Stomach (tissue), 9 donors: Measurements from ENCODE around the gene ZMYND8. TPM values are rescaled to one million over a fixed set of nuclear protein-coding genes. Genes with fewer than 3 reads are reported as not detected.
"Not testable (repeated sequence)": the region's sequence is repeated elsewhere in the genome, so short reads cannot be mapped to it uniquely, and the experiment has no call there.

Experiments
- DNase-seq, 2 donors: peaks; one replicate each; pipeline versions ENCODE4 v3.0.0 to v3.0.0-alpha.2; 2013 to 2019
- H3K27ac ChIP-seq, 5 donors: fragments of 200-600 bp in 4 of 5; sonication (generic) in 4 of 5; one replicate each; pipeline ENCODE4 v1.5.1; 2013 to 2019; ENCODE audit warnings: mild to moderate bottlenecking in 1 of 5, moderate library complexity in 1 of 5
- H3K27me3 ChIP-seq, 3 donors: fragments of 200-600 bp; sonication (generic); one replicate each; pipeline ENCODE4 v1.5.1; 2017 to 2019; ENCODE audit warnings: mixed run types in 1 of 3
- H3K36me3 ChIP-seq, 4 donors: fragments of 200-600 bp; sonication (generic); 1 replicate in 3 of 4; 2 replicates in 1 of 4; pipeline ENCODE4 v1.5.1; 2016 to 2019
- H3K4me1 ChIP-seq, 4 donors: fragments of 200-600 bp; sonication (generic); one replicate each; pipeline ENCODE4 v1.5.1; 2016 to 2019
- H3K4me3 ChIP-seq, 4 donors: fragments of 200-600 bp; sonication (generic) in 3 of 4; one replicate each; pipeline ENCODE4 v1.5.1; 2016 to 2019; ENCODE audit warnings: mild to moderate bottlenecking in 1 of 4
- H3K9me3 ChIP-seq, 4 donors: fragments of 200-600 bp; sonication (generic); one replicate each; pipeline ENCODE4 v1.5.1; 2016 to 2019
- EP300 ChIP-seq: sonication (generic); formaldehyde crosslinking; IDR thresholded peaks from one replicate; pipeline ENCODE4 v1.6.1; 2017; ENCODE audit warnings: antibody characterized with exemption
- POLR2A ChIP-seq, 4 donors: fragments of 450-650 bp; IDR thresholded peaks; one replicate each; pipeline ENCODE4 v1.6.1; 2016; ENCODE audit warnings: antibody characterized with exemption in 4 of 4, control low read depth in 2 of 4, mild to moderate bottlenecking in 1 of 4, moderate library complexity in 1 of 4
- POLR2AphosphoS5 ChIP-seq, 3 donors: sonication (generic); formaldehyde crosslinking; IDR thresholded peaks; one replicate each; pipeline ENCODE4 v1.6.1; 2016; ENCODE audit warnings: antibody characterized with exemption in 3 of 3
- WGBS, 5 donors: extraction: QIAGEN DNeasy Blood & Tissue Kit in 3 of 5; methylation state at CpG; one replicate each; pipeline versions ENCODE4 v1.1.5 to v1.1.7; 2013 to 2018; 5-methylcytosine and 5-hydroxymethylcytosine counted together
- intact Hi-C: fragments of 100-400 bp; cut with DNase I; formaldehyde crosslinking; loops from one replicate; pipeline ENCODE4 v1.15.1; 2023; ENCODE audit warnings: low total_unique reads
- polyA plus RNA-seq, 3 donors: library from polyadenylated mRNA; stranded (reverse); fragments of 200-250 nt; gene quantifications; one replicate each; pipeline ENCODE4 v1.2.3, GENCODE V29; 2013
- total RNA-seq, 5 donors: library from RNA; depleted of rRNA; stranded (reverse); fragments of >200 nt; gene quantifications; one replicate each; pipeline versions ENCODE4 v1.1.0 to v1.2.3, GENCODE V29; 2014 to 2016
- TF ChIP-seq, protein P1 (sequence below), 7 experiments: fragments of 450-650 bp in 4 of 7; fragments of 200-600 bp in 3 of 7; sonication (generic) in 3 of 7; IDR thresholded peaks; one replicate each; pipeline ENCODE4 v1.5.1; 2016 to 2019; ENCODE audit warnings: antibody characterized with exemption in 7 of 7, control low read depth in 2 of 7, mild to moderate bottlenecking in 1 of 7
- donor health status: healthy with polysubstance abuse.
- donor health status: Bipolar disorder and iron deficiency.
- donor health status: healthy.

ZMYND8 gene
- total and polyA plus RNA-seq, 8 donors = 9.2 to 82.6 (median 39.4) TPM

- Histone ChIP-seq H3K27me3 (no peaks in the 10 kb centered on the region), H3K4me1 (peaks cover 37 to 54% (median 44%) of the 10 kb centered on the region in 4 donors), H3K9me3 (no peaks in the 10 kb centered on the region), H3K27ac (peak overlapping the region in 3 of 5 donors; percentile 9 to 39 (median 28)), H3K4me3 (no peak overlapping the region), H3K36me3 (peaks cover 44 to 89% (median 80%) of the 10 kb centered on the region in 4 donors)
- intact Hi-C loops = no loop called here
- WGBS, 5 donors = 69 to 86% (median 83%) methylated on average over 4 of the region's 4 CpGs
- TF ChIP-seq EP300 (no peak), POLR2A (IDR thresholded peaks at IDR 0.05) (no peak), POLR2AphosphoS5 (IDR thresholded peaks at IDR 0.05) (no peak)
- TF ChIP-seq, protein P1, sequence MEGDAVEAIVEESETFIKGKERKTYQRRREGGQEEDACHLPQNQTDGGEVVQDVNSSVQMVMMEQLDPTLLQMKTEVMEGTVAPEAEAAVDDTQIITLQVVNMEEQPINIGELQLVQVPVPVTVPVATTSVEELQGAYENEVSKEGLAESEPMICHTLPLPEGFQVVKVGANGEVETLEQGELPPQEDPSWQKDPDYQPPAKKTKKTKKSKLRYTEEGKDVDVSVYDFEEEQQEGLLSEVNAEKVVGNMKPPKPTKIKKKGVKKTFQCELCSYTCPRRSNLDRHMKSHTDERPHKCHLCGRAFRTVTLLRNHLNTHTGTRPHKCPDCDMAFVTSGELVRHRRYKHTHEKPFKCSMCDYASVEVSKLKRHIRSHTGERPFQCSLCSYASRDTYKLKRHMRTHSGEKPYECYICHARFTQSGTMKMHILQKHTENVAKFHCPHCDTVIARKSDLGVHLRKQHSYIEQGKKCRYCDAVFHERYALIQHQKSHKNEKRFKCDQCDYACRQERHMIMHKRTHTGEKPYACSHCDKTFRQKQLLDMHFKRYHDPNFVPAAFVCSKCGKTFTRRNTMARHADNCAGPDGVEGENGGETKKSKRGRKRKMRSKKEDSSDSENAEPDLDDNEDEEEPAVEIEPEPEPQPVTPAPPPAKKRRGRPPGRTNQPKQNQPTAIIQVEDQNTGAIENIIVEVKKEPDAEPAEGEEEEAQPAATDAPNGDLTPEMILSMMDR (IDR thresholded peaks at IDR 0.05) = no peak
- DNase-seq = no peak
Measured at GRCh38 chr20:47249913-47250312, 106.6 kb downstream of the ZMYND8 start.

DNA sequence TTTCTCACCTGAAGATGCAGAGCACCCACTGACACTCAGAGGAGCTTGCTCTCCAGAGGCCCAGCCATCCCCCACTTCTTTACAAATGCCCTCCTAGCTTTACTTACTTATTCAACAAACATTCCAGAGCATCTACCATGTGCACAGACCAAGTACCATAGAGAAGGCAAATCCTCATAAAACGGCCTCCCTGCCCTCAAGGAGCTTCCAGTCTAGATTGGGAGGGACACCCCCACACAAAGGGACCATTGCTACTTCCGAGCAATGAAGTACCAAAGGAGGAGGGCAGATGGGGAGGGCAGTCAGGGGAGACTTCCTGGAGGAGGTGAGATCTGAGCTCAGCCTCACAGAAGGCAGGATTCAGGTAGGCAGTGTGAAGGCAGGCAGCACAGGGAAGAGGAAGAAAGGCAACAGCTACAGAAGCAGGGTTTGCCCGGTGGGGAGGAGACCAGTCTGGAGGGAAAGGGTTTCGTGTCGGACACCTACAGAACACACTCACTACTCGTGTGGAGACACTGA is 108.0 kb downstream of the ZMYND8 start:
- Histone ChIP-seq H3K27ac (no peak overlapping the region), H3K36me3 (peaks cover 50 to 90% (median 86%) of the 10 kb centered on the region in 4 donors), H3K4me1 (peaks cover 23 to 45% (median 32%) of the 10 kb centered on the region in 4 donors), H3K27me3 (no peaks in the 10 kb centered on the region), H3K4me3 (no peak overlapping the region), H3K9me3 (no peaks in the 10 kb centered on the region)
- no peak for DNase-seq
- 93 to 98% (median 96%) methylated on average over 6 of the region's 6 CpGs for whole genome bisulfite sequencing, 5 donors
- TF ChIP-seq EP300 (no peak), POLR2AphosphoS5 (IDR thresholded peaks at IDR 0.05) (no peak), POLR2A (IDR thresholded peaks at IDR 0.05) (no peak)
- TF ChIP-seq, protein P1 (IDR thresholded peaks at IDR 0.05) = no peak
- intact Hi-C loops = no loop called here

- no peak overlapping the region for H3K27ac ChIP-seq
- peaks cover 52 to 92% (median 88%) of the 10 kb centered on the region in 4 donors for H3K36me3 ChIP-seq
- no peak for DNase-seq
- no peak overlapping the region for H3K4me3 ChIP-seq
- TF ChIP-seq POLR2A (IDR thresholded peaks at IDR 0.05) (no peak), POLR2AphosphoS5 (IDR thresholded peaks at IDR 0.05) (no peak), EP300 (no peak)
- TF ChIP-seq, protein P1 (IDR thresholded peaks at IDR 0.05) = no peak
- 91 to 100% (median 98%) methylated on average over 1 of the region's 1 CpG for WGBS, 5 donors
- H3K9me3 ChIP-seq = no peaks in the 10 kb centered on the region
- H3K4me1 ChIP-seq = peaks cover 23 to 43% (median 29%) of the 10 kb centered on the region in 4 donors
- H3K27me3 ChIP-seq = no peaks in the 10 kb centered on the region
- intact Hi-C loops = no loop called here
Measured at GRCh38 chr20:47247972-47248371, 108.5 kb downstream of the ZMYND8 start.

GRCh38 chr20:47246061-47246777 is 110.3 kb downstream of the ZMYND8 start:
- peaks cover 52 to 92% (median 89%) of the 10 kb centered on the region in 4 donors for H3K36me3 ChIP-seq

DNA sequence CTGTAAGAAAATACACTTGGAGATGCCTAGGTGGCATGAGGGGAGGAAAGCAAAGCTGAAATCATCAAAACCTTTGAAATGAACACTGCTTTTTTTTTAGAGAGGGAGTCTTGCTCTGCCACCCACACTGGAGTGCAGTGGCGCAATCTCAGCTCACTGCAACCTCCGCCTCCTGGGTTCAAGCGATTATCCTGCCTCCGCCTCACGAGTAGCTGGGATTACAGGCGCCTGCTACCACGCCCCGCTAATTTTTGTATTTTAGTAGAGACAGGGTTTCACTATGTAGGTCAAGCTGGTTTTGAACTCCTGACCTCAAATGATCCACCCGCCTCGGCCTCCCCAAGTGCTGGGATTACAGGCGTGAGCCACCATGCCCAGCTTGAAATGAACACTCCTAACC is 111.3 kb downstream of the ZMYND8 start:
- WGBS, 5 donors = 87 to 96% (median 95%) methylated on average over 11 of the region's 11 CpGs
- intact Hi-C loops, H3K9me3 ChIP-seq, DNase-seq, H3K27me3 ChIP-seq, H3K4me3 ChIP-seq, H3K27ac ChIP-seq: not testable (repeated sequence)
- peaks cover 11 to 31% (median 21%) of the 10 kb centered on the region in 4 donors for H3K4me1 ChIP-seq
- peaks cover 52 to 90% (median 87%) of the 10 kb centered on the region in 4 donors for H3K36me3 ChIP-seq

More at GRCh38 chr20:47246061-47246777, 110.3 kb downstream of the ZMYND8 start:
- Histone ChIP-seq H3K9me3 (no peaks in the 10 kb centered on the region), H3K4me3 (no peak overlapping the region), H3K4me1 (peaks cover 21 to 40% (median 24%) of the 10 kb centered on the region in 4 donors), H3K27ac (no peak overlapping the region), H3K27me3 (no peaks in the 10 kb centered on the region)
- intact Hi-C loops = no loop called here
- TF ChIP-seq POLR2A (IDR thresholded peaks at IDR 0.05) (no peak), POLR2AphosphoS5 (IDR thresholded peaks at IDR 0.05) (no peak), EP300 (no peak)
- TF ChIP-seq, protein P1 (IDR thresholded peaks at IDR 0.05) = no peak
- 94 to 97% (median 95%) methylated on average over 18 of the region's 18 CpGs for WGBS, 5 donors
- no peak for DNase-seq
